SK-N-MC (cell line): ENCODE results near the gene ZMIZ1.

Experiments
- EZH2 ChIP-seq: fragments of 200-600 bp; sonication (generic); IDR thresholded peaks from one replicate; pipeline ENCODE4 v1.6.1; 2017; ENCODE audit warnings: antibody characterized with exemption
- POLR2AphosphoS5 ChIP-seq: IDR thresholded peaks from 2 replicates; pipeline ENCODE4 v1.6.1; 2012; ENCODE audit warnings: mild to moderate bottlenecking, low read depth, low read length, borderline replicate concordance

GRCh38 chr10:79049931-79050895, 18.6 kb upstream of the ZMIZ1 start:
- no peak for TF ChIP-seq POLR2AphosphoS5
- TF ChIP-seq EZH2: no peak
